Keratinocyte (primary cell): Measurements from ENCODE around the gene LINC00237.

Experiments used
- EZH2 ChIP-seq: IDR thresholded peaks from one replicate; pipeline ENCODE4 v1.6.1; 2012; ENCODE audit warnings: inconsistent platforms, mild to moderate bottlenecking, low read length, moderate library complexity
- TF ChIP-seq, protein P1 (sequence below), 3 experiments: IDR thresholded peaks in 1 of 3; conservative IDR thresholded peaks in 1 of 3; optimal IDR thresholded peaks in 1 of 3; 2 replicates in 2 of 3; 3 replicates in 1 of 3; pipeline versions ENCODE3 to v1.5.1; 2011; ENCODE audit warnings: low read length in 3 of 3, mild to moderate bottlenecking in 3 of 3, moderate library complexity in 2 of 3, control low read depth in 1 of 3, inconsistent platforms in 1 of 3; ENCODE audit not compliant: insufficient read depth in 2 of 3; ENCODE audit errors: extremely low read depth in 1 of 3

DNA sequence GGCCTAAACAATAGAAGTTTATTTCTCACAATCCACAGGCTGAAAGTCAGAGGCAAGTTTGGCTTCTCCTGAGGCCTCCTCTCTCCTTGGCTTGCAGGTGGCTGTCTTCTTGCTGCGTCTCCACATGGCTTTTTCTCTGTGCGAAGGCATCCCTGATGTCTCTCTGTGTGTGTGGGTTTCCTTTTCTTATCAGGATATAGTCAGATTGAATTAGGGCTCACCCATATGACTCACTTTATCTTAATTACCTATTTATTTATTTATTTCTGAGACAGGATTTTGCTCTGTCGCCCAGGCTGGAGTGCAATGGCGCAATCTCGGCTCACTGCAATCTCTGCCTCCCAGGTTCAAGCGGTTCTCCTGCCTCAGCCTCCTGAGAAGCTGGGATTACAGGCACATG lies 30.7 kb downstream of the LINC00237 start:
- TF ChIP-seq, protein P1, sequence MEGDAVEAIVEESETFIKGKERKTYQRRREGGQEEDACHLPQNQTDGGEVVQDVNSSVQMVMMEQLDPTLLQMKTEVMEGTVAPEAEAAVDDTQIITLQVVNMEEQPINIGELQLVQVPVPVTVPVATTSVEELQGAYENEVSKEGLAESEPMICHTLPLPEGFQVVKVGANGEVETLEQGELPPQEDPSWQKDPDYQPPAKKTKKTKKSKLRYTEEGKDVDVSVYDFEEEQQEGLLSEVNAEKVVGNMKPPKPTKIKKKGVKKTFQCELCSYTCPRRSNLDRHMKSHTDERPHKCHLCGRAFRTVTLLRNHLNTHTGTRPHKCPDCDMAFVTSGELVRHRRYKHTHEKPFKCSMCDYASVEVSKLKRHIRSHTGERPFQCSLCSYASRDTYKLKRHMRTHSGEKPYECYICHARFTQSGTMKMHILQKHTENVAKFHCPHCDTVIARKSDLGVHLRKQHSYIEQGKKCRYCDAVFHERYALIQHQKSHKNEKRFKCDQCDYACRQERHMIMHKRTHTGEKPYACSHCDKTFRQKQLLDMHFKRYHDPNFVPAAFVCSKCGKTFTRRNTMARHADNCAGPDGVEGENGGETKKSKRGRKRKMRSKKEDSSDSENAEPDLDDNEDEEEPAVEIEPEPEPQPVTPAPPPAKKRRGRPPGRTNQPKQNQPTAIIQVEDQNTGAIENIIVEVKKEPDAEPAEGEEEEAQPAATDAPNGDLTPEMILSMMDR (optimal IDR thresholded peaks at IDR 0.05 in 1 of 3, IDR thresholded peaks at IDR 0.05 in 1 of 3, conservative IDR thresholded peaks at IDR 0.05 in 1 of 3; ENCODE audit: extremely low read depth in 1 of 3, insufficient read depth in 2 of 3, low read length in 3 of 3), result no peak
- no peak for TF ChIP-seq EZH2
